Uterus (tissue), 4 donors: ENCODE results near the gene TNFAIP2. TPM values are rescaled to one million over a fixed set of nuclear protein-coding genes. Genes with fewer than 3 reads are reported as not detected.
"Not testable (repeated sequence)": the region's sequence is repeated elsewhere in the genome, so short reads cannot be mapped to it uniquely, and the experiment has no call there.

Source experiments
- DNase-seq, 2 donors: peaks; one replicate each; pipeline ENCODE4 v3.0.0-alpha.2; 2019 to 2020
- H3K27ac ChIP-seq, 2 donors: fragments of 200-600 bp; sonication (generic); 1 replicate in 1 of 2; 2 replicates in 1 of 2; pipeline ENCODE4 v1.5.1; 2016 to 2018
- H3K27me3 ChIP-seq, 2 donors: fragments of 200-600 bp; sonication (generic); one replicate each; pipeline ENCODE4 v1.5.1; 2018 to 2019; ENCODE audit warnings: control low read depth in 1 of 2
- H3K36me3 ChIP-seq, 2 donors: fragments of 200-600 bp; sonication (generic); one replicate each; pipeline ENCODE4 v1.5.1; 2019; ENCODE audit warnings: control low read depth in 1 of 2
- H3K4me1 ChIP-seq, 2 donors: fragments of 200-600 bp; sonication (generic); one replicate each; pipeline ENCODE4 v1.5.1; 2018 to 2019; ENCODE audit warnings: control low read depth in 1 of 2
- H3K4me3 ChIP-seq, 2 donors: fragments of 200-600 bp; sonication (generic); 1 replicate in 1 of 2; 2 replicates in 1 of 2; pipeline ENCODE4 v1.5.1; 2018 to 2019; ENCODE audit warnings: mild to moderate bottlenecking in 1 of 2
- H3K9me3 ChIP-seq, 2 donors: fragments of 200-600 bp; sonication (generic); one replicate each; pipeline ENCODE4 v1.5.1; 2019; ENCODE audit warnings: control low read depth in 1 of 2
- POLR2A ChIP-seq, 2 donors: fragments of 450-650 bp; IDR thresholded peaks; one replicate each; pipeline ENCODE4 v1.6.1; 2016; ENCODE audit warnings: antibody characterized with exemption in 2 of 2, mild to moderate bottlenecking in 1 of 2, moderate library complexity in 1 of 2
- intact Hi-C: fragments of 100-400 bp; cut with DNase I; formaldehyde crosslinking; loops from one replicate; pipeline ENCODE4 v1.15.1; 2023; ENCODE audit warnings: low total_unique reads
- total RNA-seq, 4 donors: library from RNA; depleted of rRNA in 3 of 4; stranded (reverse); fragments of >200 nt in 3 of 4; gene quantifications; one replicate each; pipeline versions ENCODE4 v1.1.0 to v1.2.4, GENCODE V29; 2014 to 2023
- TF ChIP-seq, protein P1 (sequence below), 4 experiments: fragments of 200-600 bp in 2 of 4; fragments of 450-650 bp in 2 of 4; sonication (generic) in 2 of 4; IDR thresholded peaks; one replicate each; pipeline ENCODE4 v1.5.1; 2016 to 2019; ENCODE audit warnings: antibody characterized with exemption in 4 of 4, mild to moderate bottlenecking in 2 of 4, moderate library complexity in 1 of 4
- donor health status: DM: yes; HTN: yes; CAD: no.

Gene TNFAIP2
- total RNA-seq, 4 donors from 2014 or later = 29.4 to 81.4 (median 60.6) TPM

DNA sequence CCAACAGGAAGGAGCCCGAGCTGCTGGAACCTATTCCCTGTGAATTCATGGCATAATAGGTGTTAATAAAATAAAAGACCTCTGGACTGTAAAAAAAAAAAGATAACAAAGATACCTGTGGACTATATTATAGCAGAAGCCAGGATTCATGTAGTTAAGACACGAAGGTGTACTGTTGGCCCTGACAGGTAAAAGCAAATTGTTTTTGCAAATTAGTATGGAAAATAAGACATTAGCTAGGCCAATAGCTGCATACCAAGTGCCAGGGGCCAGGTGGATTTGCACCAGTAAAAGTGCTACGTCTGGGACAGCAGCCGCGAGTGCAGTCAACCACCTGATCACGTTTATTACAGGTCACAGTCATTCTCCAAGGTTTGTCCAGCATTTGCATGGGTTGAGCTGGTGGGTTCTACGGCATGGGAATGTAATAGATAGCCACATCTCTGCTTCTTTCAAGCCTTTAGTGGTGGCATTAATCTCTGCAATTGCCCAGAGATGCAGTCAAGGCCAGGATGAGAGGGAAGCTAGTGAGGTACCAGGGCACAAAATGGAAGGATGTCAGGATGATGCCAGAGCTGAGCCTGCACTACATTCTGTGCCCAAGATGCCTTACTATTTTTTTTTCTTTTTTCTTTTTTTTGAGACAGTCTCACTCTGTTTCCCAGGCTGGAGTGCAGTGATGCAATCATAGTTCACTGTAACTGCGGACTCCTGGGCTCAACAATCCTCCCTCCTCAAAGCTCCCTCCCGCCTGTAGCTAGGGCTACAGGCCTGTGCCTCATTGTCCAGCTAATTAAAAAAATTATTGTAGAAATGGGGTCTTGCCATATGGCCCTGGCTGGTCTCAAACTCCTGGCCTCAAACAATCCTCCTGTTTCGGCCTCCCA is 26.3 kb downstream of the TNFAIP2 start:
- H3K27me3 ChIP-seq = no peaks in the 10 kb centered on the region
- H3K36me3 ChIP-seq = no peaks in the 10 kb centered on the region
- DNase-seq = no peak
- no peak for TF ChIP-seq POLR2A (IDR thresholded peaks at IDR 0.05)
- TF ChIP-seq, protein P1, sequence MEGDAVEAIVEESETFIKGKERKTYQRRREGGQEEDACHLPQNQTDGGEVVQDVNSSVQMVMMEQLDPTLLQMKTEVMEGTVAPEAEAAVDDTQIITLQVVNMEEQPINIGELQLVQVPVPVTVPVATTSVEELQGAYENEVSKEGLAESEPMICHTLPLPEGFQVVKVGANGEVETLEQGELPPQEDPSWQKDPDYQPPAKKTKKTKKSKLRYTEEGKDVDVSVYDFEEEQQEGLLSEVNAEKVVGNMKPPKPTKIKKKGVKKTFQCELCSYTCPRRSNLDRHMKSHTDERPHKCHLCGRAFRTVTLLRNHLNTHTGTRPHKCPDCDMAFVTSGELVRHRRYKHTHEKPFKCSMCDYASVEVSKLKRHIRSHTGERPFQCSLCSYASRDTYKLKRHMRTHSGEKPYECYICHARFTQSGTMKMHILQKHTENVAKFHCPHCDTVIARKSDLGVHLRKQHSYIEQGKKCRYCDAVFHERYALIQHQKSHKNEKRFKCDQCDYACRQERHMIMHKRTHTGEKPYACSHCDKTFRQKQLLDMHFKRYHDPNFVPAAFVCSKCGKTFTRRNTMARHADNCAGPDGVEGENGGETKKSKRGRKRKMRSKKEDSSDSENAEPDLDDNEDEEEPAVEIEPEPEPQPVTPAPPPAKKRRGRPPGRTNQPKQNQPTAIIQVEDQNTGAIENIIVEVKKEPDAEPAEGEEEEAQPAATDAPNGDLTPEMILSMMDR (IDR thresholded peaks at IDR 0.05) = no peak
- intact Hi-C loops = no loop called here
- H3K4me3 ChIP-seq = no peak overlapping the region
- H3K4me1 ChIP-seq = no peaks in the 10 kb centered on the region
- no peak overlapping the region for H3K27ac ChIP-seq
- H3K9me3 ChIP-seq = no peaks in the 10 kb centered on the region

DNA sequence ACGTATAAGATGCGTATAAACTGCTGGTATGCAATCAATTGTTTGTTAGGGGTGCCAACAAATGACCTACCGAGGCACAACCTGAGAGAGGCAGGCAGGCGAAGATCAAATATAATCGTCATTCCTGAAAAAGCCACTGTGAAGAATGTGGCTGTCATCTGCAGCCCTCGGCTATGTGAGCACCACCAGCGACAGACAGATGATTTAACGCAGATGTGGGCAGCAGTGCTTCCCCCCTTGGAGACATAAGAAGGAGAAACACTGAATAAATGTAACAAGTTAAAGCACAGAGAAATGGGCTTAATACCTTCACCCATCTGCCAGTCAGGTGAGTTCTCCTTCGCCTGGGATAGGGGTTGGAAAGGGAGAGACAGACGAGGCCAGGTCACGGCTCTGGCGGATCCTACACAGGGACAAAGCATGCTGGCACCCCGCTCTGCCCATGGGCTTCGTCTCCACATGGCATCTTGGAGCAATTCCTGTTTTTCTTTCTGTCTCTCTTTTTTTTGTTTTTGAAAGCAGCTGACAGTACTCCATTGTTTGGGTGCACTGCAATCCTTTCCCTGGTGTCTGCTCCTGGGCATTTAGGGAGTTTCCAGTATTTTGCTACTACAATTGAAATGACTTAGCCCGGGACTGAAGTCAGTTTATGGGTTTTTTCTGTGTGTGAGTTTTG is 28.1 kb downstream of the TNFAIP2 start:
- Histone ChIP-seq H3K36me3 (no peaks in the 10 kb centered on the region), H3K27ac (no peak overlapping the region), H3K9me3 (no peaks in the 10 kb centered on the region), H3K4me1 (no peaks in the 10 kb centered on the region), H3K27me3 (no peaks in the 10 kb centered on the region), H3K4me3 (no peak overlapping the region)
- intact Hi-C loops = no loop called here
- TF ChIP-seq, protein P1 (IDR thresholded peaks at IDR 0.05) = no peak
- TF ChIP-seq POLR2A (IDR thresholded peaks at IDR 0.05) = no peak
- DNase-seq = no peak

DNA sequence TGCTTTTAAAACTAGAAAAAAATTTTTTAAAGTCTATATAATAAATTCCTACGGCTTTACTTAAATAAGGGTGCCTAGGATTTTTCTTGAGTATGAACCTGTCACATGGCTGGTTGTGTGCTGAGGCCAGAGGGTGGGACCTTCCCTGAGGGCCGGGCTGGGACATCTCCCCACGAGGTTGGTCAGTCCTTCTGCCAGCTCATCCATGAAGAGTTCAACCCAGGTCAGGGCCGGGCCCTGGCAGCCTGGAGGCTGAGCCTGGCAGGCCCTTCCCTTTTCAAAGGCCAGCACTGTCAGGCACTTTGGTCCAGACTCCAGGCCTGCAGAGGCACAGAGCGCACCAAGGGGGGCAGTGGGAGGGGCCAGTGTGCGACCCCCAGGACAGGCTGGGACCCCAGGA is 31.7 kb downstream of the TNFAIP2 start:
- intact Hi-C loops = no loop called here

DNA sequence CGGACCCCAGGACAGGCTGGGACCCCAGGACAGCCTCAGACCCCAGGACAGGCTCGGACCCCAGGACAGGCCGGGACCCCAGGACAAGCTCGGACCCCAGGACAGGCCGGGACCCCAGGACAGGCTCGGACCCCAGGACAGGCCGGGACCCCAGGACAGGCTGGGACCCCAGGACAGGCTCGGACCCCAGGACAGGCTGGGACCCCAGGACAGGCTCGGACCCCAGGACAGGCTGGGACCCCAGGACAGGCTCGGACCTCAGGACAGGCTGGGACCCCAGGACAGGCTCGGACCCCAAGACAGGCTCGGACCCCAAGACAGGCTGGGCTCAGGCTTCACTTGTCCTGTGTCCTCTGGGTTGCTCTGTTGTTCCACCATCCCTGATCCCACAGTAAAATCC is 32.2 kb downstream of the TNFAIP2 start:
- DNase-seq, intact Hi-C loops, H3K36me3 ChIP-seq, H3K9me3 ChIP-seq, H3K4me3 ChIP-seq, H3K27ac ChIP-seq, H3K27me3 ChIP-seq, H3K4me1 ChIP-seq: not testable (repeated sequence)

More for the DNA sequence above, 31.7 kb downstream of the TNFAIP2 start:
- Histone ChIP-seq H3K4me1 (no peaks in the 10 kb centered on the region), H3K36me3 (no peaks in the 10 kb centered on the region), H3K27ac (no peak overlapping the region), H3K27me3 (no peaks in the 10 kb centered on the region), H3K9me3 (no peaks in the 10 kb centered on the region), H3K4me3 (no peak overlapping the region)
- DNase-seq = no peak
- TF ChIP-seq, protein P1 (IDR thresholded peaks at IDR 0.05) = no peak
- no peak for TF ChIP-seq POLR2A (IDR thresholded peaks at IDR 0.05)

DNA sequence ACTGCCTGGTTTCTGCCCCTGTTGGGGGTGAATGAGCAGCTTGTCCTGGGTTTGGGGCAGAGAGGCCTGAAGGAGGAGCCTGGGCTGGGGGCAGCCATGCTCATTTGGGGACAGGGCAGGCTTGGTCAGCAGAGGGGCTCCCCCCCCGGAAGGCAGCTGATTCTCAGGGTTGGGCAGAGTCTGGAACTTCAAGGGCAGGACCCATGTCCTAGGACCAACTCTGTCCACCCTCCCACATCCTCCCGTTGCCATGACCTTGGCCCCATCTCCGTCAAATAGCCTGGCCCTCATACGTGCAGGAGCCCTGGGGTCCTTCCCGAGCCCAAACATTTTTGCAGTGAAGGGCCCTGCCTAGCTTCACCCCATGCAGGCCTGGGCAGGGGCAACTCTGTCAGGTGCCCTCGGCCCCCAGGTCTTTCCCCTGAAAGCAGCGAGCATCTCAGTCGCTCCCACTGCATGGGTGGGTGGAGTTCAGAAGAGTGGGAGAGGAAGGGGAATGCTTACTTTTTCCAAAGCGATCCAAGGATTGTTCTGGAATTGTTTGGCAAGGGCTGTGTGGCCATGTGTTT is 32.6 kb downstream of the TNFAIP2 start:
- Histone ChIP-seq H3K4me3 (no peak overlapping the region), H3K27me3 (no peaks in the 10 kb centered on the region), H3K9me3 (no peaks in the 10 kb centered on the region), H3K4me1 (no peaks in the 10 kb centered on the region), H3K36me3 (no peaks in the 10 kb centered on the region), H3K27ac (no peak overlapping the region)
- DNase-seq = no peak
- TF ChIP-seq POLR2A (IDR thresholded peaks at IDR 0.05) = no peak
- TF ChIP-seq, protein P1 (IDR thresholded peaks at IDR 0.05) = no peak
- intact Hi-C loops = no loop called here
